ENCODE data around the gene HERPUD1.

GRCh38 chr16:56915336-56916119 is 16.4 kb upstream of the HERPUD1 start:
- TF ChIP-seq, protein P1, sequence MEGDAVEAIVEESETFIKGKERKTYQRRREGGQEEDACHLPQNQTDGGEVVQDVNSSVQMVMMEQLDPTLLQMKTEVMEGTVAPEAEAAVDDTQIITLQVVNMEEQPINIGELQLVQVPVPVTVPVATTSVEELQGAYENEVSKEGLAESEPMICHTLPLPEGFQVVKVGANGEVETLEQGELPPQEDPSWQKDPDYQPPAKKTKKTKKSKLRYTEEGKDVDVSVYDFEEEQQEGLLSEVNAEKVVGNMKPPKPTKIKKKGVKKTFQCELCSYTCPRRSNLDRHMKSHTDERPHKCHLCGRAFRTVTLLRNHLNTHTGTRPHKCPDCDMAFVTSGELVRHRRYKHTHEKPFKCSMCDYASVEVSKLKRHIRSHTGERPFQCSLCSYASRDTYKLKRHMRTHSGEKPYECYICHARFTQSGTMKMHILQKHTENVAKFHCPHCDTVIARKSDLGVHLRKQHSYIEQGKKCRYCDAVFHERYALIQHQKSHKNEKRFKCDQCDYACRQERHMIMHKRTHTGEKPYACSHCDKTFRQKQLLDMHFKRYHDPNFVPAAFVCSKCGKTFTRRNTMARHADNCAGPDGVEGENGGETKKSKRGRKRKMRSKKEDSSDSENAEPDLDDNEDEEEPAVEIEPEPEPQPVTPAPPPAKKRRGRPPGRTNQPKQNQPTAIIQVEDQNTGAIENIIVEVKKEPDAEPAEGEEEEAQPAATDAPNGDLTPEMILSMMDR (IDR thresholded peaks at IDR 0.05): no peak
- TF ChIP-seq USF1 (IDR thresholded peaks at IDR 0.05; ENCODE audit: borderline replicate concordance, low read depth): no peak
- TF ChIP-seq RFX5 (IDR thresholded peaks at IDR 0.05; ENCODE audit: low read length): no peak
- no peak for TF ChIP-seq EZH2phosphoT487 (IDR thresholded peaks at IDR 0.05; ENCODE audit: borderline replicate concordance, low read depth)
- no peak for TF ChIP-seq NRF1 (IDR thresholded peaks at IDR 0.05; ENCODE audit: low read depth, low read length)
- TF ChIP-seq FOSL2 (IDR thresholded peaks at IDR 0.05; ENCODE audit: borderline replicate concordance, low read depth): no peak
- TF ChIP-seq TAF1 (IDR thresholded peaks at IDR 0.05; ENCODE audit: borderline replicate concordance, low read depth, low read length): no peak
- TF ChIP-seq GABPA (IDR thresholded peaks at IDR 0.05; ENCODE audit: low read depth): no peak
- TF ChIP-seq RAD21 (IDR thresholded peaks at IDR 0.05; ENCODE audit: low read length): no peak
- TF ChIP-seq EP300 (IDR thresholded peaks at IDR 0.05; ENCODE audit: borderline replicate concordance in 1 of 2, low read depth in 1 of 2, low read length in 1 of 2): no peak
- TF ChIP-seq MAX (IDR thresholded peaks at IDR 0.05; ENCODE audit: low read depth): no peak
- TF ChIP-seq RCOR1 (IDR thresholded peaks at IDR 0.05; ENCODE audit: low read length): no peak
- no peak for TF ChIP-seq JUND (IDR thresholded peaks at IDR 0.05)

Measured in SK-N-SH (cell line).